Left ventricle myocardium inferior (tissue), 1 donor: ENCODE data around the gene CCDC116. TPM values are rescaled to one million over a fixed set of nuclear protein-coding genes. Genes with fewer than 3 reads are reported as not detected.
"Not testable (repeated sequence)": the region's sequence is repeated elsewhere in the genome, so short reads cannot be mapped to it uniquely, and the experiment has no call there.

Experiments
- DNase-seq: peaks from one replicate; pipeline ENCODE4 v3.0.0-alpha.2; 2020
- H3K27ac ChIP-seq: fragments of 200-600 bp; replicated peaks from 2 replicates; pipeline ENCODE4 v1.8.0; 2021
- H3K27me3 ChIP-seq: fragments of 200-600 bp; 2 replicates; pipeline ENCODE4 v1.8.0; 2021; ENCODE audit warnings: low read depth
- H3K36me3 ChIP-seq: fragments of 200-600 bp; 2 replicates; pipeline ENCODE4 v1.8.0; 2021
- H3K4me1 ChIP-seq: fragments of 200-600 bp; 2 replicates; pipeline ENCODE4 v1.8.0; 2021
- H3K4me3 ChIP-seq: fragments of 200-600 bp; 2 replicates; pipeline ENCODE4 v1.8.0; 2021; ENCODE audit warnings: mild to moderate bottlenecking, moderate library complexity
- H3K9me3 ChIP-seq: fragments of 200-600 bp; replicated peaks from 2 replicates; pipeline ENCODE4 v1.8.0; 2021
- intact Hi-C: fragments of 100-400 bp; cut with micrococcal nuclease; formaldehyde crosslinking; loops from one replicate; pipeline ENCODE4 v1.11.0; 2022
- total RNA-seq: library from RNA; stranded (reverse); fragmentation: NEBNext Ultra II Directional; extraction: Animal tissue kit (Norgen Biotek cat#: 25700); gene quantifications from one replicate; pipeline ENCODE4 v1.2.1, GENCODE V29; 2021
- TF ChIP-seq, protein P1 (sequence below): fragments of 200-600 bp; IDR thresholded peaks from 2 replicates; pipeline ENCODE4 v1.8.0; 2021; ENCODE audit warnings: antibody characterized with exemption, mild to moderate bottlenecking, borderline replicate concordance
- donor health status: DM: no; HTN: yes; CAD: no; lungs with severe emphysema.

CCDC116 gene
- total RNA-seq, 1 donor from 2014 or later, result 0.11 TPM

DNA sequence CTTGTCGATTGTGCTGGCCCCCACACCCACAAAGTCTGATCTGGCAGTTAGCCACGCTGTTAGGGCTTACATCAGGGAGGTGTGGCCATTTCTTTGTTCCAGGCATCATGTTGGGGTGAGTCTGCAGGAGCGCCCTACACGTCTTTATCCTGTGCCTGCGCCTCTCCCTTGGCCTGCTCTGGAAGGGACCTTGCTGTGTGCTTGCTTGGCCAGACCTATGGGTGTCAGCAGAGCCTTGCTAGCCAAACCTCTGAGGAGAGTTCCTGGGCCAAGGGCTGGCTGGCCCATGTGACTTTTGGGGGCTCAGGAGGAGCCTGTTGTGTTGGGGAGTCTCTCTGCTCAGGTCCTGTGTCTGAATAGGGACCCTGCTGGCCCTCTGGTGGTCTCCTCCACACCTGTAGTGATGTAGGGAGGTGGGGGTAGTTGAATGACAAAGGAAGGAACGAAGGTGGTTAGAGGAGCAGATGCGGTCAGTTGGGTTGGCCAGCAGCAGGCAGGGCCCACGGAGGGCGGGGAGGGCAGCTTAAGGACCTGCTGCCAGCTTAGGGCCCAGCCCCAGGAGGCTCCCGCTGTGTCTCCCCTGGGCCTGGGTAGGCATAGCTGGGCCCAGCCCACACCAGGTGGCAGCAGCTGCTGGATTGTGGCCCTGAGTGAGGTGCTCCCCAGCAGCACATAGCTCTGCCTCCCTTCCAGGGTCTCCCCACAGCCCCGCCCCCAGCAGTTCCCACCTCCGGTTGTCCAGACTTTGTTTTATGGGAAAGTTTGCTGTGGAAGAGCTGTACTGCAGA is 41.2 kb downstream of the CCDC116 start:
- no peaks in the 10 kb centered on the region for H3K9me3 ChIP-seq
- no peaks in the 10 kb centered on the region for H3K27me3 ChIP-seq
- H3K36me3 ChIP-seq, result peaks cover 69% of the 10 kb centered on the region
- H3K4me1 ChIP-seq, result peaks cover 17% of the 10 kb centered on the region
- no peak overlapping the region for H3K27ac ChIP-seq
- intact Hi-C loops, result no loop called here
- DNase-seq, result no peak
- no peak overlapping the region for H3K4me3 ChIP-seq
- TF ChIP-seq, protein P1, sequence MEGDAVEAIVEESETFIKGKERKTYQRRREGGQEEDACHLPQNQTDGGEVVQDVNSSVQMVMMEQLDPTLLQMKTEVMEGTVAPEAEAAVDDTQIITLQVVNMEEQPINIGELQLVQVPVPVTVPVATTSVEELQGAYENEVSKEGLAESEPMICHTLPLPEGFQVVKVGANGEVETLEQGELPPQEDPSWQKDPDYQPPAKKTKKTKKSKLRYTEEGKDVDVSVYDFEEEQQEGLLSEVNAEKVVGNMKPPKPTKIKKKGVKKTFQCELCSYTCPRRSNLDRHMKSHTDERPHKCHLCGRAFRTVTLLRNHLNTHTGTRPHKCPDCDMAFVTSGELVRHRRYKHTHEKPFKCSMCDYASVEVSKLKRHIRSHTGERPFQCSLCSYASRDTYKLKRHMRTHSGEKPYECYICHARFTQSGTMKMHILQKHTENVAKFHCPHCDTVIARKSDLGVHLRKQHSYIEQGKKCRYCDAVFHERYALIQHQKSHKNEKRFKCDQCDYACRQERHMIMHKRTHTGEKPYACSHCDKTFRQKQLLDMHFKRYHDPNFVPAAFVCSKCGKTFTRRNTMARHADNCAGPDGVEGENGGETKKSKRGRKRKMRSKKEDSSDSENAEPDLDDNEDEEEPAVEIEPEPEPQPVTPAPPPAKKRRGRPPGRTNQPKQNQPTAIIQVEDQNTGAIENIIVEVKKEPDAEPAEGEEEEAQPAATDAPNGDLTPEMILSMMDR, result no peak

DNA sequence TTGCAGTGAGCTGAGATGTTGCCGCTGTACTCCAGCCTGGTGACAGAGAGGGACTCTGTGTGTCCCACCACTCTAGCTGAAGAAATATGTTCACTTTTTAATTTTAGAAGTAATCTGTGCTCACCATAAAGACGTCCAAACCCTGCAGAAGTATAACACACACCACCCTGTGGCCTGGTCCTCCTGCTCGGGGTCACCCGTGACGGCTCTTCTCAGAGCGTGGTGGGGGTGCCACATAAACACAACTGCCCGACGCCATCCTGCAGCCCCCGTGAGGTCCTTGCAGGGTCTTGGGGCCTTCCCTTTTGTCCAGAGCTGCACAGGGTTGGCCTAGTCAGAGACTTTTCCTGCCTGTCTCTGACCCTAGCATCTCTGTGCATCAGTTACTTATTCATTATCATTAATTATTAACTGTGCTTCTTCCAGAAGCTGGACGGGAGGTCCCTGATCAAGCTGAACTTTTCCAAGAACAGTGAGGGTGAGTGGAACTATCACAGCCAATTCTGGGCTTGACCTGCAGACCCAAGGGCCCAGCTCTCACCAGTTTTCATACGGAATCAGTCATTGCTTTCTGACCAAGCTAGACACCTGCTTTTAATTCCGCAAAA is 42.2 kb downstream of the CCDC116 start:
- H3K36me3 ChIP-seq, result peaks cover 62% of the 10 kb centered on the region
- no peak for DNase-seq
- no peaks in the 10 kb centered on the region for H3K9me3 ChIP-seq
- no peak overlapping the region for H3K4me3 ChIP-seq
- peaks cover 17% of the 10 kb centered on the region for H3K4me1 ChIP-seq
- TF ChIP-seq, protein P1, result no peak
- H3K27me3 ChIP-seq, result no peaks in the 10 kb centered on the region
- no peak overlapping the region for H3K27ac ChIP-seq
- intact Hi-C loops, result no loop called here

DNA sequence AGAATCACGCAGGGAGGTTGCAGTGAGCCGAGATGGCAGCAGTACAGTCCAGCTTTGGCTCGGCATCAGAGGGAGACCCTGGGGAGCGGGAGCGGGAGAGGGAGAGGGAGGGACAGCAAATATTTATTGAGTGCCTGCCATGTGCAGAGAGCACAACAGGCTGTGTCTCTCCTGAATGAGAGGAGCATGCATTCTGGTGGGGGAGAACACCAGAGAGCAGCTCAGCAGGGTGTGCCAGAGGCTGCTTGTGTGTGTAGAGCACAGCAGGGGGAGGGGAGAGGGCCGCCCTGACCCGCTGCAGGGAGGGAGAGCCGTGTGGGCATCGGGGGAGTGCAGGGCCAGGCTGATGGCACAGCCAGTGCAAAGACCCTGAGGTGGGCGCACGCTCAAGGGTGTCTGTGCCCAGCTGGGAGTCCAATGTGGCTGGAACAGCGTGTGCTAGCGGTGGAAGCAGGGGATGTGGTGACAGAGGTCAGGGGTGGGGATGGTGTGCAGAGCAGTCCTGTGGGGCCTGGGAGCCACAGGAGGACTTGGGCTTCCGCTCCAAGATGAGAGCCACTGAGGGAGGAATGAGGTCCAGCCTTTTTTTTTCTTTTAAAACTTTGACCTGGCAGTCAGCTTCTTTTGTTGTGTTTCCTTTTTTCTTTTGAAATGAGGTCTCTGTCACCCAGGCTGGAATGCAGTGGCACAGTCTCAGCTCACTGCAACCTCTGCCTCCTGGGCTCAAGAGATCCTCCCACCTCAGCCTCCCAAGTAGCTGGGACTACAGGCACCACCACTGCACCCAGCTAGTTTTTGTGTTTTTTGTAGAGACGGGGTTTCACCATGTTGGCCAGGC is 45.3 kb downstream of the CCDC116 start:
- Histone ChIP-seq H3K27me3 (no peaks in the 10 kb centered on the region), H3K9me3 (no peaks in the 10 kb centered on the region), H3K36me3 (peaks cover 54% of the 10 kb centered on the region), H3K4me3 (no peak overlapping the region), H3K4me1 (no peaks in the 10 kb centered on the region), H3K27ac (no peak overlapping the region)
- no peak for DNase-seq
- TF ChIP-seq, protein P1, result no peak
- intact Hi-C loops, result no loop called here

DNA sequence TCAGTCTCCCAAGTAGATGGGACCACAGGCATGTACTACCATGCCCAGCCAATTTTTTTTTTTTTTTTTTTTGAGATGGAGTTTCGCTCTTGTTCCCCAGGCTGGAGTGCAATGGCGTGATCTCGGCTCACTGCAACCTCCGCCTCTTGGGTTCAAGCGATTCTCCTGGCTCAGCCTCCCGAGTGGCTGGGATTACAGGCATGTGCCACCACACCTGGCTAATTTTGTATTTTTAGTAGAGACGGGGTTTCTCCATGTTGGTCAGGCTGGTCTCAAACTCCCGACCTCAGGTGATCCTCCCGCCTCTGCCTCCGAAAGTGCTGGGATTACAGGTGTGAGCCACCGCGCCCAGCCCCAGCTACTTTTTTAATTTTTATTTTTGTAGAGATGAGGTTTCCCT is 46.3 kb downstream of the CCDC116 start:
- H3K4me3 ChIP-seq, H3K27me3 ChIP-seq, H3K27ac ChIP-seq, DNase-seq, H3K9me3 ChIP-seq, H3K4me1 ChIP-seq, intact Hi-C loops: not testable (repeated sequence)
- peaks cover 54% of the 10 kb centered on the region for H3K36me3 ChIP-seq

DNA sequence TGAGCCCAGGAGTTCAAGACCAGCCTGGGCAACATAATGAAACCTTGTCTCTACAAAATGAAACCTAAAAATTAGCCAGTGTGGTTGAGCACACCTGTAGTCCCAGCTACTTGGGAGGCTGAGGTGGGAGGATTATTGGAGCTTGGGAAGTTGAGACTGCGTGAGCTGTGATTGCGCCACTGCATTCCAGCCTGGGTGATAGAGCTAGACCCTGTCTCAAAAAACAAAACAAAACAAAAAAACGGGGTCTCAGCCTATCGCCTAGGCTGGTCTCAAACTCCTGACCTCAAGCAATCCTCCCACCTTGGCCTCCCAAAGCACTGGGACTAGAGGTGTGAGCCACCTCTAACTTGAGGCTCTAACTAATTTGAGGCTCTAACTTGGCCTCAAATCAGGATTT is 46.8 kb downstream of the CCDC116 start:
- no peak overlapping the region for H3K27ac ChIP-seq
- intact Hi-C loops, result no loop called here
- H3K9me3 ChIP-seq, result no peaks in the 10 kb centered on the region
- H3K27me3 ChIP-seq, result no peaks in the 10 kb centered on the region
- no peak for DNase-seq
- TF ChIP-seq, protein P1, result no peak
- H3K36me3 ChIP-seq, result peaks cover 51% of the 10 kb centered on the region
- no peaks in the 10 kb centered on the region for H3K4me1 ChIP-seq
- H3K4me3 ChIP-seq, result no peak overlapping the region
